Effector CD8-positive, alpha-beta T cell (primary cell): ENCODE results near the gene B3GALT5.

Experiments
- DNase-seq: peaks from one replicate; lab custom pipeline; 2025; lab: John Stamatoyannopoulos, UW

B3GALT5 gene

GRCh38 chr21:39645331-39645730 lies 32.6 kb downstream of the B3GALT5 start:
- no peak for DNase-seq

- DNase-seq: no peak
Observed at GRCh38 chr21:39647476-39647875, 34.7 kb downstream of the B3GALT5 start.

GRCh38 chr21:39648879-39649278 lies 36.1 kb downstream of the B3GALT5 start:
- no peak for DNase-seq

GRCh38 chr21:39649526-39649925 lies 36.8 kb downstream of the B3GALT5 start:
- no peak for DNase-seq

GRCh38 chr21:39650306-39650705 lies 37.6 kb downstream of the B3GALT5 start:
- no peak for DNase-seq

GRCh38 chr21:39650801-39651200 lies 38.1 kb downstream of the B3GALT5 start:
- no peak for DNase-seq

GRCh38 chr21:39651206-39651605 lies 38.5 kb downstream of the B3GALT5 start:
- DNase-seq: no peak

- no peak for DNase-seq
Observed at GRCh38 chr21:39654951-39655350, 42.2 kb downstream of the B3GALT5 start.

GRCh38 chr21:39655589-39655988 lies 42.8 kb downstream of the B3GALT5 start:
- no peak for DNase-seq

GRCh38 chr21:39656209-39656608 lies 43.5 kb downstream of the B3GALT5 start:
- DNase-seq: no peak

GRCh38 chr21:39657091-39657689 lies 44.5 kb downstream of the B3GALT5 start:
- no peak for DNase-seq

- no peak for DNase-seq
Observed at GRCh38 chr21:39658066-39658465, 45.3 kb downstream of the B3GALT5 start.

GRCh38 chr21:39659070-39659815 lies 46.5 kb downstream of the B3GALT5 start:
- no peak for DNase-seq

- no peak for DNase-seq
Observed at GRCh38 chr21:39660191-39660980, 47.6 kb downstream of the B3GALT5 start.

GRCh38 chr21:39661121-39661520 lies 48.4 kb downstream of the B3GALT5 start:
- DNase-seq: no peak

GRCh38 chr21:39661740-39662139 lies 49.0 kb downstream of the B3GALT5 start:
- DNase-seq: no peak

- DNase-seq: no peak
Observed at GRCh38 chr21:39662411-39662953, 49.7 kb downstream of the B3GALT5 start.

GRCh38 chr21:39663066-39663465 lies 50.3 kb downstream of the B3GALT5 start:
- no peak for DNase-seq

- DNase-seq: no peak
Observed at GRCh38 chr21:39663742-39664492, 51.2 kb downstream of the B3GALT5 start.

- DNase-seq: no peak
Observed at GRCh38 chr21:39664586-39664985, 51.8 kb downstream of the B3GALT5 start.

- DNase-seq: no peak
Observed at GRCh38 chr21:39666026-39666425, 53.3 kb downstream of the B3GALT5 start.
